Retina (tissue), 1 donor: Measurements from ENCODE around the gene MRPL24.

ENCODE experiments used
- DNase-seq: peaks from one replicate; pipeline ENCODE4 v3.0.0-alpha.2; 2016

Gene MRPL24

DNA sequence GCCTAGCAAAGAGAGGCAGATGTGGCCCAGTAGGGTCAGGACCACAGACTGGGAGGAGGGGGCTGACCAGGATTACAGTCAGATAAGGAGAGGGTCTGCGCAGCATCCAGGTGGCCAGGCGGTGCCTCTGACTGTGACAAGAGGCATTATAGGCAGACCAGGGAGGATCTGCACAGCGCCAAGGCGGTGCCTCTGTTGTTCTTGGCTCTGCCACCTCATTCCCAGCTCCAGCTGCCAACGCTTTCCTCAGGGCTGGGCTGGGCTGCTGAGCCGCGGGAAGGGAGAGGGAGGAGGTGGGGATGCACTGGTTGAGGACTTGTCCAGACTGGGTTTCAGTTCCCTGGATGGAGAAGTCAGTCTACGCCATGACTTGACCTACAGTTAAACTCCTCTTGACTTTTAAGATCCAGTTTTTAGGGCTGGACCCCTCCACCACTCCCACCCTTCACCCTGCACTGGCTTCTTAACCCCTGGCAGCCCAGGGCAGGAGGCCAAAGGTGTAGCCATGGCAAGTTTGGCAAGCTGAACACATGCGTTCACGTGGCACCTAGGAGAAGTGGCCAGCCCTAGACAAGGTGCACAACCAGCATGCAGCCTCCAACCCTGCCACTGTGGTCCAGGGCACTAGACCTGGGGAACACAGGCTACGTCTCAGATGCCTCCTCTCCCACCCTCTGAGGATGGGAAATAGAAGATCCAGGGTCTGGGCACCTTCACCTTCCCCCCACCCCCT is 31.0 kb downstream of the MRPL24 start:
- DNase-seq: no peak

DNA sequence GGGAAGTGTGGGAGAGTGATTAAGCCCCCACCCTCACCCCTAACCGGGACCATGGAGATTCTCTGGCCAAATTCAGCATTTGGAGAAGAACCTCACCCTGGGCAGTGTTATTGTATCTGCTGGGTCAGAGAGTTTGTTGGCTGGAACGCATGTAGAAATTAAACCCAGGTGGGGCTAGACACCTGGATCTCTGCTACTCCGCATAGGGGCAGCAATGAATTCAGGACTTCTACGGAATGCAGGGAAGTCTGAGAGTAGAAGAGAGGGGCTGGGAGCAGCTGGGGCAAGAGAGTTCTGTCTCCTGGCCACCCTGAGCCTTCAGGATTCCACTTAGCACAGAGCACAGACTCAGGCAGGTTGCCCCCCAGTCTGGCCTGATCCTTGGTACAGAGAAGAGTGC is 31.9 kb downstream of the MRPL24 start:
- no peak for DNase-seq

DNA sequence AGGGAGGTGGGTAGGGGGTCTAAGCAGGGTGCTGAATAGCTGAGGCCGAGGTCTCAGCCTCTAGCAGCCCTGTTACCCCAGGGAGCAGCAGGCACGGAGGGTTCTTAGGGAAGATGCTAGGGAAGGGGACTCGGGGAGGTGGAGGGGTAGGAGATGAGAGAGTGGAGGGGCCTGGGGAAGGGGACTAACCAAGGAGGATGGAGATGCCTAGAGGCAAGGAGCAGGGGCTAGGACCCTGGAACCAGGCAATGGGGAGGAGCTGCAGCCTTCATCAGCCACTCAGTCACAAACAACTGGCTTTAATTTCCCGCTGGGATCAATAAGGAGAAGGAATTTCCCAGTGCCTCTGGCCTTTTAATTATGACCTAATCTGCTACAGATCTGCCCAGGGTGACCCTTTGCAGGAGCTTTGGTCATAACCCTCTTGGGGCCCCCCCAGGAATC is 32.6 kb downstream of the MRPL24 start:
- no peak for DNase-seq

DNA sequence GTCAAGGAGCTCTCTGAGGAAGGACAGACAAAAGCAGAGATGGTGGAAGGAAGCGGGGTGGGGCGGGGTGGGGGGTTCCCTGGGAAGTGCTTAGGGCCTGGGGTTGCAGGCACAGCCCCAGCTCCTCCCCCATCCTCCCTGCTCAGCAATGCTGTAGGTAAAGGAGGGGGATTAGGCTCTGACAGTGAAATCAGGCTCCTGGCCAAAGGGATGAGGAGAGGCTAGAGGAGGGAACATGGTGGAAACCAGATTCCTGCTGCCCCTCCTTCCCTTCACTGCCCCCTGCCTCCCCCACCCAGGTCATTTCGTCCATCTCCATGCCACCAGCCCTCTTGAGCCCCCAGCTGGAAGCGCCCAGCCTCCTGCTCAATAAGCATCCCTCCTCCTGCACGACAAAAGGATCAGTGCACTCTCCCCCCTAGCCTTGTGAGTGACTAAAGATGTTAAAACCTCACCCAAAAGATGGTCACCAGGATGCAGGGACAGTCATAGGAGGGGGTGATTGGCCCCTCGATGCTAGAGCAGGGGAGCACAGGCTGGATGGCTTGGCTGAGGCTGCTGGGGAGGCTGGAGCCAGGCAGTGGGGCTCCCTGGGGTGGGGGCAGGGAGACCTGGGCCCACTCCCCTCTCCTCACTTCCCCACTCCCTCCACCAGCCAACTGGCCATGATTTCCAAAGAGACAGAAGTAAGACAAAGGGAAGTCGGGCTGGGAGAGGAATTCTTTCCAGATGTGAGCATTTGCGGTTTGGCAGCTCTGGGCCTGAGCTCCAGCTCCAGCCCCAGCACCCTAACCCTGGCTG is 33.3 kb downstream of the MRPL24 start:
- no peak for DNase-seq

DNA sequence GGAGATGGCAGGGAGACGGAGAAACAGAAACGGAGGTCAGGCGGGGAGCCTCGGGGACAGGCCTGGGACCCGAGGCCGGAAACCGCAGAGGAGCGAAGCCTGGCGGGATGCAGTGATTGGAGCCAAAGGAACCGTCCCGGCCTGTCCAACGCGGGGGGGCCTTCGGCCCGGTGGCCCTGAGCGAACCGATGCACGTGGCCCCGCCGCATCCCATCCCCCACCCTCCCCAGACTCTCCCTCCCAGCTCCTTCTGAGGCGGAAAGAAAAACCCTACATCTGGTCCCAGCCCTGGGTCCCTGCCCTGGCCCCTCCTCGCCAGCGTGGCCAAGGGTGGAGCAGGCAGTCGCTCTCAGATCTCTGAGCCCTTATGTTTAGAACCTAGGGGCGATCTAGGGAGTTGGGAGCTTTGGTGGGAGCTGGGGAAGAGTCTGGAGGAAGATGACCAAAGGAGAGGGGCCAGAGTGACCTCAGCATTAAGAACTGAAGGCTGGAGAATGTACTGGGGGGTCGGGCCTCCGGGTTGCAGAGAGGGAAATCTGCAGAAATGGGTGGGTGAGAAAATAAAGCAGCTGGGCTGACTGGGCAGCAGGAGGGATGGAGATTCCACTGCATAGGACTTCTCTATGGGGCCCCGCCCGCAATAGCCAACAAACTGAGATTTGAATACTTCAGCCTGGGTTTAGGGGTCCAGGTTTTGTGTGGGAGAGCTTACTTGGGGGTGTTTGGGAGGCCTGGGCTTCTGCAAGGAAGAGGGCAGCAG is 34.1 kb downstream of the MRPL24 start:
- no peak for DNase-seq

DNA sequence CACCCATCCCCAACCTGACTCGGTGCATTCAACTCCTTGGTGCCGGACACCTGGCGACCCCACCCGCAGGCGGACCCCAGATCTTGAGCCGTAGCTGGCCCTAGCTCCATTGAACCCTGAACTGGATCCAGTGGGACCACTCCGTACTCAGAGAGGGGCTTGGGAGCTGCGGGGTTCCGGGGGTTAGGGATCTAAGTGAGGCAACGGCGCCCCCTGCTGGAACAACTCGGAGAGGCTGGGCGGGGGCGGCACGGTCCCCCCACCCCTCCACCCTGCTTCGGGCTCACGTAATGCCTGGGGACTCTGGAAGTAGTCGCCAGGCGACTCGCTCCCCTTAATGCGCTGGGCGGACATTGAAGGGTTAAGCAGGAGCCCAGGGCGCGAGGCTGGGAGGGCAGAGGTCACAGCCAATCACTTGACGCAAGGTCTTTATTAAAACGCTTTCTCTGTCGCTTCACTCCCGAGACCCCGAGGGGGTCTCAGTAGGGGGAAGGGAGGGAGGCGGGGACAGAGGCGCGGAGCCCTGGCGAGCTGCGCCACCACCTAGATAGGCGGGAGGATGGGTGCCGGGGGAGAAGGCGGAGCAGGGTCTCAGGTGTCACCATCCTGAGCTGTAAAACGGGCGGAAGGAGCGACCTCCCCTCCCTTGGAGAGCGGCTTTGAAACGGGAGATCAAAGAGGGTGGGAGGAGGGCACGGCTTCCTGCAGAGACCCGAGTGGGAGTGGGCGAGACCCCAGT is 34.8 kb downstream of the MRPL24 start:
- DNase-seq: peak; percentile 93

DNA sequence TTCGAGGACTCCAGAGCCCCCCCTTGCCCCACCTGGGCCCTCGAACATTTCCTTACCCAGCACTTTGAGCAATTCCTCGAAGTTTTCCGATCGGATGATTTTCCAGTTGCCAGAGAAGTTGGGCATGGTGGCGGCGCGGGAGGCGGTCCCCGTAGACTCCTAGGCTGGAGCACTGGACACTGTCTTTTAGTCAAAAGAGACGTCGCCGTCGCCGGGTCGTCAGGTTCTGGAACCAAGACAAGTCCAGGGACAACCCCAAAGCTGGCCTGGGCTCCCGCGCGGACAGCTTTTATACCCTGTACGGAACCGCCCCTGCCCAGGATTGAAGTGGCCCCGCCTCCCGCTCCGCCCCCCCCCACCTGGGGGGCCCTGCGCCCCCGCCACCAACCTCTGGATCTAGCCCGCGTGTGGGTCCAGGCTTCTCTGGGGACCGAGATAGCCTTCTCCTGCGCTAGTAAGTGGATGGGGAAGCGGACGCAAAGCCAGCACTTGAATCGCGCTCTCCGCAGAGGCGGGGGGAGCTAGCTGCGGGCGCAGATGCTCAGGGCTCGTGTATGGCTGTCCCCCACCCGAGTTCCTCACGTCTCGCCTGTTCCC is 35.5 kb downstream of the MRPL24 start, which contains the start of gene CRABP2:
Gene CRABP2 (minus strand): TSS at position 263 of the 597 bp plus-strand sequence. CDS start 137 bp downstream, at position 126.
- DNase-seq: no peak

DNA sequence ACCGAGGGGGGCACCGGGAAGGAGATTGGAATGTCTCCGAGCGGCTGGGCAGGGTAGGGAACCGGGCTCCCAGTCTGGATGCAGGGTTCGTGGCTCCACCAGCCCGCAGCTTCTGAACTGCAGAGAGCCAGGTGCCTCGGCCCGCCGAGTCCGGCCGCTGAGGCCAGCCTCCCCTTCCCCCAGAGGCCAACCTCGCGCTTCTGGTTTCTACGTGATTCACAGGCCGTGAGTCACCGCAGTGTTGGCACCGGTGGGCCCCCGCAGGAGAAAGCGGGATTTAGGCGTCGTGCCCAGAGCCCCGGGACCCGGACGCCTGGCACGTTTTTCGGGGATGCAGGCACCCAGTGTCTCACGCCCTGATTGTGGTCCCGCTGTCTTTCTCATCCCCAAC is 36.0 kb downstream of the MRPL24 start:
- DNase-seq: peak; percentile 65

DNA sequence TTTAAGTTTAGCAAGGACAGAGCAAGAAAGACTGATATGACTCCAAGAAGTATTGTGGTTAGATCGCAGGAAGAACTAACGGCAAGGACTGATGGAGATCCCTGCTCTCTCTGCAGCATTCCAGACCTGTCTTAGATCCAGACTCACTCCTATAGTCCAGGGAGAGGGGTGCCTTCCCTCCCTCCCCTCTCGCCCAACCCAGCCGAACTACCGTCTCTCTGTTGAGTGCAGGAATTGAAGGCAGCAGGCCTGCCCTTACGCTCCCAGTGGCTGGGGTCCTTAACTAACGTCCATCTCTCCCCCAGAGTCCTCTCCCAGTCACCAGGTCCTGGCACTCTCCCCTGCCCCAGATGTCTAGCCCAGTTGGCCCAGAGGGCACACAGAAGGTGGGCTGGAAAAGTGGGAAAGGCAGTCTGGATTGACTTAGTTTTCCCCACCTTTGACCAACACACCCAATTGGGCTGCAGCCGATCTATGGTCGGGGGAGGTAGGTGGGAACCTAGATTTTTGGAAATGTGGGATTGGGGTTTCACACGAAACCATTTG is 36.6 kb downstream of the MRPL24 start:
- no peak for DNase-seq

DNA sequence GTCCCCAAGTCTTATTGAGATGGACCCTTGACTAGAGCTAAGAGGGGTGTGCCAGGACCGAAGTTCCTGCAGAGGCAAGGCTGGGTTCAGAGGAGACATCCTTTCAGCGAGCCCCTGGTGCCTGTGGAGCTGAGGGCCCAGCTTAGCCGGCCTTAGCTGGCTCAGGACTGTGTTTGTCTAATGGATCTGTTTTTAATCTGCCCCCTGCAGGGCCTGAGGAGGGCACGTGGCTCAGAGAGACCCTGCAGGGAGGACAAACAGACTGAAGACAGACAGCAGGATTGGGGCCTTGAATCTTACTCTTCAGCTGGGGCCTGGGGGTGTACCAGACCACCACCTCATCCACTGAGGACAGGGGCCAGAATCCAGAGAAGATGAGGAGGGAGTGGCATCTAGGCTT is 37.1 kb downstream of the MRPL24 start:
- no peak for DNase-seq

DNA sequence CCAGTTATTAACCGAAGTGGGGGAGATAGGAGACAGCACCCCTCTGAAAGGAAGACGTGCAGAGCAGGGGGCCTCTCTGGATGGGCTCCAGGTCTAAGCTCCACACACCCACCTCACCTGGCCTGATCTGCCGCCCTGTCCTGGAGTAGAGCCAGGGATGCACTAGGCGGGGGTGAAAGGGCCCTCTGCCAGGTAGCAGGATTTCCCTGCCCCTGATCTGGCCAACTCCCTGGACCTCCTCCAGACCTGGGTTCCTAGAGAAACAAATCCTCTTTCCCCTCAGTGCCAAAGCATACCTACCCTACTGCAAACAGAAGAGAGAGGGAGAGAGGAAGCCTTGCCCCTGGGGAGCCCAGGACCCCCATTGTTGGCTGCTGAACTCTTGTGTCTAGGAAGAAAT is 37.6 kb downstream of the MRPL24 start:
- DNase-seq: no peak

DNA sequence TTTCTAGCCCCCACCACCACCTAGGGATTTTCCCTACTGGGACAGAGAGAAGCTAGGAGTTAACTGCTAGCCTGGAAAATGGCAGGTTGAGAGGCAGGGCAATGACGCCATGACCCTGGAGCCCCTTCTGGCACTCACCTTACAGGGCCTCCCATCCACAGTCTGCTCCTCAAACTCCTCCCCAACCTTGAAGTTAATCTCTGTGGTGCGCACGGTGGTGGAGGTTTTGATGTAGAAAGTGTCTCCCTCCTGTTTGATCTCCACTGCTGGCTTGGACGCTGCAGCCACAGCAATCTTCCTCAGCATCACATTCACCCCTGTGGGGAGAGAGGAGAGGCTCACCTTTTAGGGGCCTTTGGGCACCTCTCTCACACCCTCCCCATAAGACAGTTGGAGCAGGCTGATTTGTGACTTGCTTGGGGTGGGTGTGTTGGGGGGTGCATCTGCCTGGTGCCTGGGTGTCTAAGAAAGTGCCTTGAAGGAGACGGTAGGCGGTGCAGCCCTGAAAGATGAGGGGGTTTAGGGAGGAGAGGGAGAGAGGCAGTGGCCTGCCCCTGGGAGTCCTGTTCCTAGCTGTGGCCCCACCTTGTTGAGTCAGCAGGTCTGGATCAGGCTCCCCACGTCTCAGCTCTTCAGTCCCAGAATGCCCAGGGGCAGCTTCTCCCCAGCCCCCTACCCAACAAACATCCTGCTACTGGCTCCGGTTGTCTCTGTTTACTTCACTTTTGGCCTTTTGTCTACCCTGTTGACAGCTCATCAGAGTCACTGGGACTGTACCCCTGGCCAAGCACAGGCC is 40.0 kb downstream of the MRPL24 start:
- no peak for DNase-seq

DNA sequence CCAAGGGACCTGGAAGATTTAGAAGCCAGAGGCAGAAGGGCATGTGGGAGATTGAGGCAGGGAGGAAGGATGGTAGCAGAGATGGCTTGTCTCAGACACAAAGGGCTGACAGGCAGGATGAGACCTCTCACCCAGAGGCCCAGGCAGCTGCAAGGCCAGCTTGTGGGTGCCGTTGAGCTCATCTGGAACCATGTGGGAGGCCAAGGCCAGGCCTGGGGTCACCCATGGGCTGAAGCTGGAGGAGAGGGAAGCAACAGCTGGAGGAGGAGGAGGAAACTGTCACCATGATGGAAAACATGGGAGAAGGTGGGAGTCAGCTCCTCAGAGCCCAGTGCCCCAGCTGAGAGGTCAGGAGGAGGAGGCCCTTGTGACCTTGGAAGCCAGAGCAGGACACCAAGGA is 41.9 kb downstream of the MRPL24 start:
- DNase-seq: no peak

DNA sequence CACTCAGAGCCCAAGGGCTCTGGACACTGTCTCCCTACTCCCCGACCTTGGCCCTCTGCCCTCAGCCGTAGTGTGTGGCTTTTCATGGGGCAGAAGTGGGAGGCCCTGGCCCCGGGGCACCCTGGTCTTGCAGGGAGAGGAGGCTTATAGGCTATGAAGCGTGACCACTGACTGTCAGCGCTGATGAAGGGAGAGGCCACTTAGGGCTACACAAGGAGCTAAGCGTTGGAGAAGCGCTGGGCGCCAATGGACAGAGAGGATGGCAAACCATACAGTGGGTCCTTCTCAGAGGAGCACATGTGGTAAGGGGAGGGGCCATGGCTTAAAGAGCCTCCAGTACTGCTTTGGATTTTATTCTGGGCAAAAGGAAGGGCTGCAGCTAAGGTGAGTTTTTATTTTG is 43.4 kb downstream of the MRPL24 start:
- no peak for DNase-seq

DNA sequence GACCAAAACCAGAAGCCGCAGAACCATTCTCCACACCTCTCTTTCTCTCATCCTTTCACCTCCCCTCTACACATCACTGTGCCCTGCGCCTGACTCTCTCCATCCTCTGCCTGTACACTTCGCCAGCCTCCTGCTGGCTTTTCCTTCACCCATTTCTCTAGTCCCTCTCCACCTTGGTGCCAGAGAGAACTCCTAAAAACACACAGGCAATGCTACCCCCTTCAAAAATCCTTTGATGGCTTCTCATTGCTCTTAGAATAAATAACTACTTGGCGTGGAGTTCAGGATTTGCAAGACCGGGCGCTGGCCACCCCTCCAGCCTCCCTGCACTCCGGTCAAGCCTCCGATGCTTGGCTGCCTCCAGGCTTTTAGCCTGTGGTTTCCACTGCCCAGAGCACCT is 44.1 kb downstream of the MRPL24 start:
- DNase-seq: no peak

DNA sequence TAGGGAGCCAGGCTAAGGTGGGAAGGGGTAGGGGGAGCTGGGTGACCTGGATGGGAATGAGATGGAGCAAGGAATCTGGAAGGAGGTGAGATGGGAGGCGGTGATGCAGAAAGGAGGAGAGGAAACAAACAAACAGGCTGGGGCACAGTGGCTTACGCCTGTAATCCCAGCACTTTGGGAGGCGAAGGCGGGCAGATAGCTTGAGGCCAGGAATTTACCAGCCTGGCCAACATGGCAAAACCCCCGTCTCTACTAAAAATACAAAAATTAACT is 46.3 kb downstream of the MRPL24 start:
- no peak for DNase-seq

DNA sequence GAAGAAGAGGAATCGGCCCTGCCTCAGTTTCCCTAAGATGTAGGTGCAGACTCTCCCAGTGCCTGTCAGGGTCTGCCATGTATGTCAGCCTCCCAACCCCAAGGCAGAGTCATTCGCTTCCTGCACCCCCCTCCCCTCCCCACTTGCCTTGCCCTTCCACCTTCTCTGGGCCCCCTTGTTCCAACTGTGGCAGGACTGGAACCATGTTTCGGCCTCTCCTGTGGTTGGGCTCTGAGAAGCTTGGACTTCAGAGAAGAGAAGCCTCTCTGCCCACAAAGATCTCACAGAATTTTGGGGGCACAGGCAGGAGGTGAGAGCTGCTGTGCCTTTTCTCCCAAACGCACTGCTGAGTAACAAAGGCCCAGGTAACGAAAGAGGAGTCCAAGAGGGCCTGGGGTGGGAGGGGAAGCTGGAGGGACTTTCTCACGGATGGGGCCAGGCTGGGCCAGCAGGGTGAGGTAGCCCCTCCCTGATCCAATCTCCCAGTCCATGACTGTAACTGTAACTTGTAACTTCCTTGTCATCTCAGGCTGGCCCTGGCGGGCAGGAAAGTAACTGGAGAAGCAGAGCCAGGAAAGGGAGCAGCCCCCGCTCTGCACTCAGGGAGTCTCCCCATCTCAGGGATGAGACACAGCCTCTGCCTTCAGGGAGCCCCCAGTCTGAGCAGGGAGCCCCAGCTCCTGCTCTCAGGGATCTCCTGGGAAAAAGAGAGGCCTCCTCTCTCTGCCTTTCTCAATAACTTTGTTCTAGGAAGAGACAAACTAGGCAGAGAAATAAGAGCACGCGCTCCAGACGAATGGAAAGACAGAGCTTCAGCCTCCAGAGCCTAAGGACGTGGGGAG is 46.8 kb downstream of the MRPL24 start:
- DNase-seq: no peak

DNA sequence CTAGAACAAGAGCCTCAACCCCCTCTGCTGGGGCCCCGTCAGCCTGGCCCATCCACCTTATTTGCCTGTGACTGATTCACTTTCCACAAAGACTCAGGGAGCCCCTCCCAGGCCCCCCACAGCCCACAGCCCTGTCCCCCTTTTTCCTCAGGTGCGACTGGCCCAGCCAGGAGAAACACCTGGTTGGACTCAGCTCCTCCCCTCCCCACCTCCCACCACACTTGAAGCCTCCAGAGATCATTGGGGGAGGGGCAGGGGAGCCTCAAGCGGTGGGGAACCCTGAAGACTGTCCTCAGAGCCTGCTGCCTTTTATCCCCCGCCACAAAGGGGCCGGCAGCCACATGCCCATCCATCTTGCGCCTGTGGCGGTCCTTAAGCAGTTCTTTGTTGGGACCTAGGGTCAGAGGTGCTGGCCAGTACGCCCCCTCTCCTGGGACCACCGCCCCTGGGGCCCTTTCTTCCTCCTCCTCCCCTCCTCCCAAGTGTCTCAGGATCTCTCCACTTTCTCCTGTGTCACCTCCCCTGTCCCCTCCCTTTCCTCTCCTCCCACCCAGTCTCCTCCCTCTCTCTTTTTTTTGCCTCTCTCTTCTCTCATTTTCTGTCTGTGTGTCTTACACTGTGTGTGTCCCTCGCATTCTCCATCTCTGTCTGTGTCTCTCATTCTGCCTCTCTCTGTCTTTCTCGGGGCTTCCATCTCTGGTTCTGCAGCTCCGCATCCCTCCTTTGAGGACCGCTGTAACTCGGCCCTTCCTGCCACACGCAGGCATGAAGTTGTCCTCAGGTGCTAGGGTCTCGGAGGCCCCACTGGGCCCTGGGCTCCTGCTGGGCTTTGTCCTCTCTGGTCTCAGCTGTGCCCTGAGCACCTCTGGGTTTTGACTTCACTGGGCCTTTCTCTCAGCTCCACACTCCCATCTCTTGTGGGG is 47.7 kb downstream of the MRPL24 start:
- DNase-seq: no peak

DNA sequence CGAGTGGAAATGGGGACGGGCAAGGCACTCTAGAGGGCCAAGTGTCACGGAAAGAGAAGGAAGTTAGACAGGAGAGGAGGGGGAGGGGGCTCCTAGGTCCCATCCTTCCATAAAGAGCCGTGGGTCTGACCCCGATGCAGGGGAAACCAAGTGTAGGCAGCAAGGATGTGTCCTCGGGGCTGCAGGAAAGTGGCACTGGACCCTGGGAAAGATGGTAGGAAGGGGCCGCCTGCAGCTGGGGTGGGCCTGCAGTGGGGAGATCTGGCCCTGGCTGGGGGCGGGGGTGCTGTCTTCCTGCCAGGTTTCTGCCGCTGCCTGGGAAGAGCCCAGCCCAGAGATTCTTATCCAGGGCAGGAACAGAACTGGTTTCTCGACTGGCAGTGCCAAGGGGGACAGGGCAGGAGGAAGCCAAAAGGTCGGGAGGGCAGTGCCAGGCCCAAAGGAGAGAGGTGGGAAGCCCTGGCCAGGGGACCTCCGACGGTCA is 48.4 kb downstream of the MRPL24 start:
- no peak for DNase-seq
